ENCODE results near the gene WDR81. TPM values are rescaled to one million over a fixed set of nuclear protein-coding genes. Genes with fewer than 3 reads are reported as not detected.
"Not testable (repeated sequence)": the region's sequence is repeated elsewhere in the genome, so short reads cannot be mapped to it uniquely, and the experiment has no call there.

The WDR81 gene
- total RNA-seq, 1 donor from 2014 or later = 13.2 TPM

GRCh38 chr17:1718362-1719165 is 5.9 kb upstream of the WDR81 start:
- no peak for DNase-seq (ENCODE audit: low read depth, low spot score)
- Mint-ChIP-seq H3K4me1 (peaks cover 36% of the 10 kb centered on the region), H3K36me3 (ENCODE audit: low read depth) (no peaks in the 10 kb centered on the region), H3K9me3 (no peaks in the 10 kb centered on the region), H3K27me3 (ENCODE audit: low read depth) (no peaks in the 10 kb centered on the region), H3K4me3 (peak overlapping the region; percentile 94), H3K27ac (ENCODE audit: unreplicated experiment) (no peak overlapping the region)
- TF ChIP-seq, protein P1, sequence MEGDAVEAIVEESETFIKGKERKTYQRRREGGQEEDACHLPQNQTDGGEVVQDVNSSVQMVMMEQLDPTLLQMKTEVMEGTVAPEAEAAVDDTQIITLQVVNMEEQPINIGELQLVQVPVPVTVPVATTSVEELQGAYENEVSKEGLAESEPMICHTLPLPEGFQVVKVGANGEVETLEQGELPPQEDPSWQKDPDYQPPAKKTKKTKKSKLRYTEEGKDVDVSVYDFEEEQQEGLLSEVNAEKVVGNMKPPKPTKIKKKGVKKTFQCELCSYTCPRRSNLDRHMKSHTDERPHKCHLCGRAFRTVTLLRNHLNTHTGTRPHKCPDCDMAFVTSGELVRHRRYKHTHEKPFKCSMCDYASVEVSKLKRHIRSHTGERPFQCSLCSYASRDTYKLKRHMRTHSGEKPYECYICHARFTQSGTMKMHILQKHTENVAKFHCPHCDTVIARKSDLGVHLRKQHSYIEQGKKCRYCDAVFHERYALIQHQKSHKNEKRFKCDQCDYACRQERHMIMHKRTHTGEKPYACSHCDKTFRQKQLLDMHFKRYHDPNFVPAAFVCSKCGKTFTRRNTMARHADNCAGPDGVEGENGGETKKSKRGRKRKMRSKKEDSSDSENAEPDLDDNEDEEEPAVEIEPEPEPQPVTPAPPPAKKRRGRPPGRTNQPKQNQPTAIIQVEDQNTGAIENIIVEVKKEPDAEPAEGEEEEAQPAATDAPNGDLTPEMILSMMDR (conservative IDR thresholded peaks at IDR 0.05) = no peak

DNA sequence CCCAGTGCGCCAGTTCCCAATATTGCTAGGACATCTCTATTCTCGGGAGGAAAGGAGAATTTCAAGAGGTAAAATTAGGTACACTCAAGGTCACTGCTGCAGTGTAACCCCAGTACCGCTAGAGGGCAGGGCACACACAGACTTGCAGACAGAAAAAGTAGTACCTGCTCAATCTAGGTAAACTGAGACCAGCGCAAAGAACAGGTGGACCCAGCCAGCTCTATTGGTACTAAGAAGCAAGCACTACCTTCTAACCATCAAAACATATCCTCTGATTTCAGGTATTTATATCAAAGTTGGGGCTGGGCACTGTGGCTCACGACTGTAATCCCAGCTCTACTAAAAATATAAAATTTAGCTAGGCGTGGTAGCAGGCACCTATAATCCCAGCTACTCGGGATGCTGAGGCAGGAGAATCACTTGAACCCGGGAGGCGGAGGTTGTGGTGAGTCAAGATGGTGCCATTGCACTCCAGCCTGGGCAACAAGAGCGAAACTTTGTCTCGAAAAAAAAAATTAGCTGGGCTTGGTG is 3.6 kb upstream of the WDR81 start:
- Mint-ChIP-seq H3K9me3 (no peaks in the 10 kb centered on the region), H3K27me3 (ENCODE audit: low read depth) (no peaks in the 10 kb centered on the region), H3K4me3 (peak overlapping the region; percentile 72), H3K27ac (ENCODE audit: unreplicated experiment) (no peak overlapping the region), H3K36me3 (ENCODE audit: low read depth) (no peaks in the 10 kb centered on the region), H3K4me1 (peaks cover 20% of the 10 kb centered on the region)
- TF ChIP-seq, protein P1 (conservative IDR thresholded peaks at IDR 0.05) = peak; percentile 97
- peak; percentile 62 for DNase-seq (ENCODE audit: low read depth, low spot score)

GRCh38 chr17:1722022-1722421 is 2.5 kb upstream of the WDR81 start:
- Mint-ChIP-seq H3K4me3 (peak overlapping the region; percentile 34), H3K4me1 (peaks cover 18% of the 10 kb centered on the region)
- H3K36me3 Mint-ChIP-seq (ENCODE audit: low read depth); H3K27me3 Mint-ChIP-seq (ENCODE audit: low read depth); H3K9me3 Mint-ChIP-seq; H3K27ac Mint-ChIP-seq (ENCODE audit: unreplicated experiment); DNase-seq (ENCODE audit: low read depth, low spot score): not testable (repeated sequence)

- Mint-ChIP-seq H3K36me3 (ENCODE audit: low read depth) (no peaks in the 10 kb centered on the region), H3K9me3 (no peaks in the 10 kb centered on the region), H3K4me3 (peak overlapping the region; percentile 80), H3K27ac (ENCODE audit: unreplicated experiment) (no peak overlapping the region), H3K27me3 (ENCODE audit: low read depth) (no peaks in the 10 kb centered on the region), H3K4me1 (peaks cover 10% of the 10 kb centered on the region)
- TF ChIP-seq, protein P1 (conservative IDR thresholded peaks at IDR 0.05) = no peak
- DNase-seq (ENCODE audit: low read depth, low spot score) = peak; percentile 40
Observed at GRCh38 chr17:1724869-1725641, 551 bp downstream of the WDR81 start.

- no peaks in the 10 kb centered on the region for H3K36me3 Mint-ChIP-seq (ENCODE audit: low read depth)
- peak overlapping the region; percentile 80 for H3K4me3 Mint-ChIP-seq
- TF ChIP-seq, protein P1 (conservative IDR thresholded peaks at IDR 0.05) = no peak
- H3K27ac Mint-ChIP-seq (ENCODE audit: unreplicated experiment) = no peak overlapping the region
- DNase-seq (ENCODE audit: low read depth, low spot score) = no peak
- H3K9me3 Mint-ChIP-seq = no peaks in the 10 kb centered on the region
- H3K27me3 Mint-ChIP-seq (ENCODE audit: low read depth) = no peaks in the 10 kb centered on the region
- peaks cover 7% of the 10 kb centered on the region for H3K4me1 Mint-ChIP-seq
Observed at GRCh38 chr17:1725642-1726511, 1.4 kb downstream of the WDR81 start.

All from neural crest cell (in vitro differentiated cells).